Lower leg skin (tissue), 4 donors: Measurements from ENCODE around the gene CKB. TPM values are rescaled to one million over a fixed set of nuclear protein-coding genes. Genes with fewer than 3 reads are reported as not detected.
A peak's percentile ranks its signal among the peaks of the same experiment; 100 is the strongest.

ENCODE experiments used
- DNase-seq, 2 donors: peaks; one replicate each; pipeline ENCODE4 v3.0.0-alpha.2; 2019; ENCODE audit warnings: low spot score in 2 of 2
- H3K4me3 ChIP-seq: fragments of 200-600 bp; sonication (generic); 2 replicates; pipeline ENCODE4 v1.5.1; 2017; ENCODE audit warnings: mild to moderate bottlenecking, low read depth; ENCODE audit not compliant: poor library complexity, severe bottlenecking
- CTCF ChIP-seq, 3 donors: fragments of 450-650 bp; IDR thresholded peaks; one replicate each; pipeline ENCODE4 v1.5.1; 2016; ENCODE audit warnings: antibody characterized with exemption in 3 of 3, mild to moderate bottlenecking in 3 of 3, moderate library complexity in 2 of 3
- POLR2A ChIP-seq, 2 donors: fragments of 450-650 bp; IDR thresholded peaks; one replicate each; pipeline ENCODE4 v1.6.1; 2016 to 2017; ENCODE audit warnings: antibody characterized with exemption in 2 of 2, mild to moderate bottlenecking in 1 of 2, moderate library complexity in 1 of 2
- WGBS, 2 donors: methylation state at CpG; one replicate each; pipeline ENCODE4 v1.1.5; 2018; 5-methylcytosine and 5-hydroxymethylcytosine counted together
- intact Hi-C: fragments of 100-400 bp; cut with DNase I; formaldehyde crosslinking; loops from one replicate; pipeline ENCODE4 v1.15.0; 2023; ENCODE audit warnings: low total_unique reads
- total RNA-seq, 4 donors: library from RNA; depleted of rRNA; stranded (reverse); fragments of >200 nt; gene quantifications; one replicate each; pipeline ENCODE4 v1.1.0, GENCODE V29; 2016

CKB gene
- total RNA-seq, 4 donors from 2014 or later, result 168 to 236 (median 214) TPM

DNA sequence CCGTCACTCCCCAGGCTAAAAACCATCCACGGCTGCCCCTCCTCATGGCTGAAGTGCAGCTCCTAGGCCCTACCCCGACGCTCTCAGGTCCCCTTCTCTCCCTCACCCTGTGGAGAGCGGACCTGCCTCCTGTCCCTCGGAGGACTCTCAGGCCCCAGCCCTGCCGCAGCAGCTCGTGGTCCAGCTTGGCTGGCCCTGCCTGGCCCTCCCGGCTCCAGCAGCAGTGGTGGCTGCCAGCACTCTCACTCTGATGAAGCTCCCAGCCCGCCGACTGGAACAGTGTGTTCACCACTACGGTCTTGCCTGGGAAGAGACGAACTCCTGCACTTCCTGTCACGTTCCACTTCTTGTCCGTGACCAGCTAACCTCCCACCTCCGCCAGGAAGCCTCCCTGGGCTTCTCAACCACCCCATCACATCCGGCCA lies 28.7 kb upstream of the CKB start:
- 30 to 58% methylated on average over 17 of the region's 17 CpGs for WGBS, 2 donors
- no peak overlapping the region for H3K4me3 ChIP-seq
- peak; percentile 42 to 90 for DNase-seq
- intact Hi-C loops, result no loop called here
- TF ChIP-seq POLR2A (IDR thresholded peaks at IDR 0.05) (no peak), CTCF (IDR thresholded peaks at IDR 0.05) (no peak)

GRCh38 chr14:103550451-103551337 lies 28.1 kb upstream of the CKB start:
- DNase-seq, result peak in 1 of 2 donors; percentile 88
- intact Hi-C loops, result no loop called here
- WGBS, 2 donors, result 42 to 51% methylated on average over 20 to 22 of the region's 22 CpGs
- TF ChIP-seq CTCF (IDR thresholded peaks at IDR 0.05) (no peak), POLR2A (IDR thresholded peaks at IDR 0.05) (no peak)
- H3K4me3 ChIP-seq, result no peak overlapping the region

DNA sequence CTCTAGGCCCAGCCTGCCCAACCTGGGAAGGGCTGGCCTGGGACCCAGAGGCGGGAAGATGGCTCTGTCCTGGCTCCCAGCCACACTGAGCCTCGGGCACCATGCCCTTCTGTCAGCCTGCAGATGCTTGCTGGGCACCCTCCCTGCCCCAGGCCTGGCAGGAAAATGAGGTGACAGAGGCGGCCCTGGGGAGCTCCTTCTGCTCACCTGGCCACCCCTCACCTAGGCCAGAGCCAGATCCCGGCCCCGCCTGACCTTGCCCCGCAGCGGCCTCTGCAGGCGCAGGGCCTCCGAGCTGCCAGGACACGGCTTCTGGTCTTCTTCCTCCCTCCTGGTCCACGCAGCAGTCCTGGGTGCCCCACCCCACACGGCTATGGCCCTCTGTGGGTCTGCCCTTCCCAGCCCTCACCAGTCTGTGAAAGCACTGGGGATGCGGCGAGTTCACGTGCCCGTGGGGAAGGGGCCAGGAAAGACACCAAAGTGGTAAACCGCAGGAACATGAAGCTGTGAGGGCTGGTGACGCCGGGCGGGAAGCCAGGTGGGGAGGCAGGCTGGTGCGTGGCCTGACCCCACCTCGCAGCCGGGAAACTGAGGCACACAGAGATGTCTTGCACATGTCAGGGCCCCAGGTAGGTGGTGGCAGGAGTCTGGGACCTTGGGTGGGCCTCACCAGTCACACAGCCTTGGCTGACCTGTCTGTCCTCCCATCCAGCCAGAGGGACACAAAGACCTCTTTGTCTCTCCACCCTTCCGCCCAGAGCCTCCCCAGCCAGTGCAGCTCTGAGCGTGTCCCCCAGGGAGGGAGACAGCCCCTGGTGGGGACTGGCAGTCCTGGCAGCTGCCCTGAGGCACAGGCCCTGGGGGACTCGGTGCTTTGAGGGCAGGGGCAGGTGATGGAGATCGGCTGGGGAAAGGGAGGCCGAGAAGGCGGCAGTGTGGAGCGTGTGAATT lies 27.0 kb upstream of the CKB start:
- DNase-seq, result peak in 1 of 2 donors; percentile 87
- 45 to 56% methylated on average over 26 to 30 of the region's 30 CpGs for WGBS, 2 donors
- intact Hi-C loops, result loop anchor here (5.0 kb wide), 1 partner anchor 47 kb away; no protein-coding TSS in a partner anchor
- TF ChIP-seq POLR2A (IDR thresholded peaks at IDR 0.05), result no peak
- TF ChIP-seq CTCF (IDR thresholded peaks at IDR 0.05), result no peak
- H3K4me3 ChIP-seq, result no peak overlapping the region

DNA sequence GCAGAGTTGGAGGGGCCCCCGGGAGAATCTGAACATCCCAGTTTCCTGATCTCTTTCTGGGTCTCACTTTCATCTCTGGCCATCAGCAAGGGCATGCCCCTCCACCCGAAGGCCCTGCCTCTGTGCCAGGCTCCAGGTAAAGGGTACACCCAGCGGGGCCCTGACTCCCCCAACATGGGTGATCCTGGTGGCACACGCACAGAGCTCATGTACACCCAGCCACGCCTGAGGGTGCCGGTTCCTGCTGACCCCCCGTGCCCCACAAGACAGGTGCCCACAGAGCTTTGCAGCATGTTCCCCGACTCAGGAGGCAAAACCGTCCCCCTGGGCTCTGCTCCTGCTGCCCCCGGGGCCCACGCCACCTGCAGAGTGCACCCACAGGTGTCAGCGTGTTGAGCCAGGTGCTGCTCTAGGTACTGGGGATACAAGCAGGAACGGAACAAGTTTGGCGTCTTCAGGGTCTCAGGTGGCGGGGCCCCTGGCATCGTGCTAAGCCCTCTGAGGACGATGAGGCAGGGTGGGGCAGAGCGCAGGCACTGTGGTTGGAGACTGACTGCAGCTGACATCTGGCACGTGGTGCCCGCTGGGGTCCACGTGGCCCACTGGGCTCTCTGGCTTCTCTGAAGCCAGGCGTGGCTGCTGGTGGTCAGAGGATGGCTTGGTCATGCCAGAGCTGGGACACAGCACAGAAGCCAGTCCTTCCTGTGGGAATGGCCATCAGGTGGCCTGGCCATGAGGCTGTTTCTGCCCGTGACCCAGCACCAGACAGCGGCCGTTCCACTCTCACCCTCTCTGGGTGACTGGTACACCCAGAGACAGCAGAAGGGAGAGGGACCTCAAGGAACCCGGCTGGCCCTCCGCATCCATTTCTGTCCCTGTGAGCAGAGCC lies 26.1 kb upstream of the CKB start:
- TF ChIP-seq POLR2A (IDR thresholded peaks at IDR 0.05) (no peak), CTCF (IDR thresholded peaks at IDR 0.05) (no peak)
- intact Hi-C loops, result loop anchor here (5.0 kb wide), 1 partner anchor 46 kb away; no protein-coding TSS in a partner anchor
- 63 to 66% methylated on average over 18 to 27 of the region's 27 CpGs for WGBS, 2 donors
- H3K4me3 ChIP-seq, result no peak overlapping the region
- DNase-seq, result no peak

GRCh38 chr14:103547941-103548462 lies 25.4 kb upstream of the CKB start:
- no peak for DNase-seq
- TF ChIP-seq POLR2A (IDR thresholded peaks at IDR 0.05), result no peak
- no peak for TF ChIP-seq CTCF (IDR thresholded peaks at IDR 0.05)
- intact Hi-C loops, result loop anchor here (5.0 kb wide), 1 partner anchor 46 kb away; no protein-coding TSS in a partner anchor
- 78% methylated on average over 18 of the region's 18 CpGs for WGBS, 2 donors
- H3K4me3 ChIP-seq, result no peak overlapping the region
